OCI-LY3 (cell line): ENCODE data around the gene GINS2.

Source experiments
- EZH2phosphoT487 ChIP-seq: fragments of 200-600 bp; shearing (Covaris generic); IDR thresholded peaks from 2 replicates; pipeline ENCODE4 v1.6.1; 2018; ENCODE audit warnings: antibody characterized with exemption, mixed run types, low read depth
- TF ChIP-seq, protein P1 (sequence below): fragments of 200-600, 300-600 bp; sonication (generic); IDR thresholded peaks from 2 replicates; pipeline ENCODE4 v1.5.1; 2014; ENCODE audit warnings: antibody characterized with exemption, low read length, low read depth

DNA sequence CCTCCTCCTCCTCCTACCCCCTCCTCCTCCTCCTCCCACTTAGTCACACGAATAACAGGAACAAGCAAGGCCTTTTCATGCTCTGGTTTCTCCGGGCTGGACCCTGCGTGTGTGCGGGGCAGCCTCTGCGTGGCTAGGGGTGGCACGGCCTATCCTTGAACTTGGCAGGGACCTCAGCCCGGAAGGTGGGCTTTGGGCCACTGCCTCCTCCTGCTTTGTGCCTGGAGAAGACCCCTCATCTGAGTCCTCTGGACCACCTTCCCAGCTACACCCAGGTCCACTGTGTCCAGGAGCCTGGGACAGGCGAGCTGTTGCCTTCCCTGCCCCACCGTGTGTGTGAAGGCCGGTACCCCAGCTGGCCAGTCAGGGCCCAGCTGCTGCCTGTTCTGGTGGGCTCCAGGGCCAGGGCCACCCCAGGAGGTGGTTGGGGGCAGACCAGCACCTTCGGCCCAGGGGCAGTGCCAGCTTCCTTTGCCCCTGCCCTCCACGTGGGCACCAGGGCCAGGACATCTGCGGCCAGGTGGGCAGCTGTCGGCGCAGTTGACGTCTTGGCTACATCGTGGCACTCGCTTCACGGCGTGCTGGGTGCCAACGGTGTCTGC, 35.4 kb downstream of the GINS2 start:
- TF ChIP-seq, protein P1, sequence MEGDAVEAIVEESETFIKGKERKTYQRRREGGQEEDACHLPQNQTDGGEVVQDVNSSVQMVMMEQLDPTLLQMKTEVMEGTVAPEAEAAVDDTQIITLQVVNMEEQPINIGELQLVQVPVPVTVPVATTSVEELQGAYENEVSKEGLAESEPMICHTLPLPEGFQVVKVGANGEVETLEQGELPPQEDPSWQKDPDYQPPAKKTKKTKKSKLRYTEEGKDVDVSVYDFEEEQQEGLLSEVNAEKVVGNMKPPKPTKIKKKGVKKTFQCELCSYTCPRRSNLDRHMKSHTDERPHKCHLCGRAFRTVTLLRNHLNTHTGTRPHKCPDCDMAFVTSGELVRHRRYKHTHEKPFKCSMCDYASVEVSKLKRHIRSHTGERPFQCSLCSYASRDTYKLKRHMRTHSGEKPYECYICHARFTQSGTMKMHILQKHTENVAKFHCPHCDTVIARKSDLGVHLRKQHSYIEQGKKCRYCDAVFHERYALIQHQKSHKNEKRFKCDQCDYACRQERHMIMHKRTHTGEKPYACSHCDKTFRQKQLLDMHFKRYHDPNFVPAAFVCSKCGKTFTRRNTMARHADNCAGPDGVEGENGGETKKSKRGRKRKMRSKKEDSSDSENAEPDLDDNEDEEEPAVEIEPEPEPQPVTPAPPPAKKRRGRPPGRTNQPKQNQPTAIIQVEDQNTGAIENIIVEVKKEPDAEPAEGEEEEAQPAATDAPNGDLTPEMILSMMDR: no peak
- no peak for TF ChIP-seq EZH2phosphoT487
